ENCODE data around the gene VAMP4.
"Not testable (repeated sequence)": the region's sequence is repeated elsewhere in the genome, so short reads cannot be mapped to it uniquely, and the experiment has no call there.

VAMP4 gene

GRCh38 chr1:171740987-171741871 lies 636 bp downstream of the VAMP4 start:
- Mint-ChIP-seq H3K9me3 (no peaks in the 10 kb centered on the region), H3K27me3 (no peaks in the 10 kb centered on the region), H3K4me3 (peak overlapping the region; percentile 98), H3K36me3 (ENCODE audit: low read depth) (peaks cover 40% of the 10 kb centered on the region), H3K27ac (peak overlapping the region; percentile 93), H3K4me1 (ENCODE audit: low read depth) (peaks cover 51% of the 10 kb centered on the region)
- intact Hi-C loops (cut with micrococcal nuclease), result loop anchor here (5.0 to 10.0 kb wide), 3 partner anchors 101 to 1666 kb away; partner anchors contain the start of genes DNM3, KIFAP3 and PRRC2C

- H3K4me3 Mint-ChIP-seq, result peak overlapping the region; percentile 98
- H3K4me1 Mint-ChIP-seq (ENCODE audit: low read depth), result peaks cover 52% of the 10 kb centered on the region
- H3K9me3 Mint-ChIP-seq, result no peaks in the 10 kb centered on the region
- H3K36me3 Mint-ChIP-seq (ENCODE audit: low read depth), result peaks cover 48% of the 10 kb centered on the region
- H3K27me3 Mint-ChIP-seq, result no peaks in the 10 kb centered on the region
- no peak overlapping the region for H3K27ac Mint-ChIP-seq
- intact Hi-C loops (cut with micrococcal nuclease), result loop anchor here (5.0 to 10.0 kb wide), 3 partner anchors 102 to 1666 kb away; partner anchors contain the start of genes DNM3, KIFAP3 and PRRC2C
These were observed 1.5 kb downstream of the VAMP4 start for GRCh38 chr1:171740356-171740863.

- Mint-ChIP-seq H3K4me1 (ENCODE audit: low read depth) (peaks cover 45% of the 10 kb centered on the region), H3K27ac (peak overlapping the region; percentile 58), H3K9me3 (no peaks in the 10 kb centered on the region), H3K36me3 (ENCODE audit: low read depth) (peaks cover 51% of the 10 kb centered on the region), H3K4me3 (peak overlapping the region; percentile 9), H3K27me3 (no peaks in the 10 kb centered on the region)
- intact Hi-C loops (cut with micrococcal nuclease), result loop anchor here (5.0 to 10.0 kb wide), 3 partner anchors 103 to 1665 kb away; partner anchors contain the start of genes DNM3, KIFAP3 and PRRC2C
These were observed 2.2 kb downstream of the VAMP4 start for GRCh38 chr1:171739656-171740055.

GRCh38 chr1:171738911-171739310 lies 3.0 kb downstream of the VAMP4 start:
- Mint-ChIP-seq H3K36me3 (ENCODE audit: low read depth) (peaks cover 57% of the 10 kb centered on the region), H3K9me3 (no peaks in the 10 kb centered on the region), H3K4me3 (peak overlapping the region; percentile 6), H3K27me3 (no peaks in the 10 kb centered on the region), H3K4me1 (ENCODE audit: low read depth) (peaks cover 40% of the 10 kb centered on the region), H3K27ac (peak overlapping the region; percentile 58)
- intact Hi-C loops (cut with micrococcal nuclease), result no loop called here

GRCh38 chr1:171736196-171736595 lies 5.7 kb downstream of the VAMP4 start:
- peaks cover 23% of the 10 kb centered on the region for H3K4me1 Mint-ChIP-seq (ENCODE audit: low read depth)
- H3K27ac Mint-ChIP-seq, result peak overlapping the region; percentile 35
- intact Hi-C loops (cut with micrococcal nuclease), result no loop called here
- H3K9me3 Mint-ChIP-seq, result no peaks in the 10 kb centered on the region
- H3K27me3 Mint-ChIP-seq, result no peaks in the 10 kb centered on the region
- H3K36me3 Mint-ChIP-seq (ENCODE audit: low read depth), result peaks cover 46% of the 10 kb centered on the region
- no peak overlapping the region for H3K4me3 Mint-ChIP-seq

- peaks cover 6% of the 10 kb centered on the region for H3K4me1 Mint-ChIP-seq (ENCODE audit: low read depth)
- no peaks in the 10 kb centered on the region for H3K9me3 Mint-ChIP-seq
- peaks cover 68% of the 10 kb centered on the region for H3K36me3 Mint-ChIP-seq (ENCODE audit: low read depth)
- H3K27ac Mint-ChIP-seq, result no peak overlapping the region
- intact Hi-C loops (cut with micrococcal nuclease), result no loop called here
- no peak overlapping the region for H3K4me3 Mint-ChIP-seq
- no peaks in the 10 kb centered on the region for H3K27me3 Mint-ChIP-seq
These were observed 11.8 kb downstream of the VAMP4 start for GRCh38 chr1:171730052-171730451.

- no peak overlapping the region for H3K27ac Mint-ChIP-seq
- H3K4me3 Mint-ChIP-seq, result no peak overlapping the region
- peaks cover 12% of the 10 kb centered on the region for H3K9me3 Mint-ChIP-seq
- intact Hi-C loops (cut with micrococcal nuclease), result no loop called here
- H3K27me3 Mint-ChIP-seq, result no peaks in the 10 kb centered on the region
- H3K36me3 Mint-ChIP-seq (ENCODE audit: low read depth), result peaks cover 79% of the 10 kb centered on the region
- peaks cover 6% of the 10 kb centered on the region for H3K4me1 Mint-ChIP-seq (ENCODE audit: low read depth)
These were observed 14.1 kb downstream of the VAMP4 start for GRCh38 chr1:171727778-171728177.

GRCh38 chr1:171723180-171723579 lies 18.7 kb downstream of the VAMP4 start:
- H3K4me3 Mint-ChIP-seq; H3K27ac Mint-ChIP-seq; H3K27me3 Mint-ChIP-seq; intact Hi-C loops (cut with micrococcal nuclease): not testable (repeated sequence)
- peaks cover 12% of the 10 kb centered on the region for H3K4me1 Mint-ChIP-seq (ENCODE audit: low read depth)
- peaks cover 15% of the 10 kb centered on the region for H3K9me3 Mint-ChIP-seq
- peaks cover 70% of the 10 kb centered on the region for H3K36me3 Mint-ChIP-seq (ENCODE audit: low read depth)

- peaks cover 14% of the 10 kb centered on the region for H3K9me3 Mint-ChIP-seq
- no peaks in the 10 kb centered on the region for H3K27me3 Mint-ChIP-seq
- peaks cover 56% of the 10 kb centered on the region for H3K36me3 Mint-ChIP-seq (ENCODE audit: low read depth)
- no peak overlapping the region for H3K27ac Mint-ChIP-seq
- peaks cover 12% of the 10 kb centered on the region for H3K4me1 Mint-ChIP-seq (ENCODE audit: low read depth)
- intact Hi-C loops (cut with micrococcal nuclease), result no loop called here
- no peak overlapping the region for H3K4me3 Mint-ChIP-seq
These were observed 23.0 kb downstream of the VAMP4 start for GRCh38 chr1:171718848-171719247.

- peaks cover 56% of the 10 kb centered on the region for H3K36me3 Mint-ChIP-seq (ENCODE audit: low read depth)
These were observed 23.6 kb downstream of the VAMP4 start for GRCh38 chr1:171718216-171718615.

GRCh38 chr1:171717062-171717718 lies 24.7 kb downstream of the VAMP4 start:
- intact Hi-C loops (cut with micrococcal nuclease), result no loop called here

More at GRCh38 chr1:171718216-171718615, 23.6 kb downstream of the VAMP4 start:
- Mint-ChIP-seq H3K4me3 (no peak overlapping the region), H3K9me3 (peaks cover 8% of the 10 kb centered on the region), H3K27ac (no peak overlapping the region), H3K27me3 (no peaks in the 10 kb centered on the region), H3K4me1 (ENCODE audit: low read depth) (peaks cover 12% of the 10 kb centered on the region)
- intact Hi-C loops (cut with micrococcal nuclease), result no loop called here

GRCh38 chr1:171716616-171717015 lies 25.2 kb downstream of the VAMP4 start:
- Mint-ChIP-seq H3K36me3 (ENCODE audit: low read depth) (peaks cover 51% of the 10 kb centered on the region), H3K4me1 (ENCODE audit: low read depth) (peaks cover 17% of the 10 kb centered on the region), H3K4me3 (no peak overlapping the region), H3K9me3 (no peaks in the 10 kb centered on the region), H3K27ac (no peak overlapping the region), H3K27me3 (no peaks in the 10 kb centered on the region)
- intact Hi-C loops (cut with micrococcal nuclease), result no loop called here

More at GRCh38 chr1:171717062-171717718, 24.7 kb downstream of the VAMP4 start:
- no peak overlapping the region for H3K27ac Mint-ChIP-seq
- no peaks in the 10 kb centered on the region for H3K27me3 Mint-ChIP-seq
- H3K4me1 Mint-ChIP-seq (ENCODE audit: low read depth), result peaks cover 17% of the 10 kb centered on the region
- no peak overlapping the region for H3K4me3 Mint-ChIP-seq
- no peaks in the 10 kb centered on the region for H3K9me3 Mint-ChIP-seq
- peaks cover 52% of the 10 kb centered on the region for H3K36me3 Mint-ChIP-seq (ENCODE audit: low read depth)

GRCh38 chr1:171715813-171716251 lies 26.0 kb downstream of the VAMP4 start:
- H3K9me3 Mint-ChIP-seq, result no peaks in the 10 kb centered on the region
- H3K4me3 Mint-ChIP-seq, result no peak overlapping the region
- no peak overlapping the region for H3K27ac Mint-ChIP-seq
- H3K36me3 Mint-ChIP-seq (ENCODE audit: low read depth), result peaks cover 47% of the 10 kb centered on the region
- intact Hi-C loops (cut with micrococcal nuclease), result no loop called here
- H3K27me3 Mint-ChIP-seq, result no peaks in the 10 kb centered on the region
- peaks cover 13% of the 10 kb centered on the region for H3K4me1 Mint-ChIP-seq (ENCODE audit: low read depth)

GRCh38 chr1:171712341-171712740 lies 29.5 kb downstream of the VAMP4 start:
- no peak overlapping the region for H3K4me3 Mint-ChIP-seq
- peaks cover 63% of the 10 kb centered on the region for H3K36me3 Mint-ChIP-seq (ENCODE audit: low read depth)

More at GRCh38 chr1:171712341-171712740, 29.5 kb downstream of the VAMP4 start:
- H3K9me3 Mint-ChIP-seq, result no peaks in the 10 kb centered on the region
- no peak overlapping the region for H3K27ac Mint-ChIP-seq
- peaks cover 5% of the 10 kb centered on the region for H3K4me1 Mint-ChIP-seq (ENCODE audit: low read depth)
- intact Hi-C loops (cut with micrococcal nuclease), result no loop called here
- no peaks in the 10 kb centered on the region for H3K27me3 Mint-ChIP-seq
